ENCODE results near the gene SLC44A4. TPM values are rescaled to one million over a fixed set of nuclear protein-coding genes. Genes with fewer than 3 reads are reported as not detected.

The SLC44A4 gene
- total and polyA plus RNA-seq, 4 donors = 0.13 to 2.4 (median 0.17) TPM; not detected in 1

DNA sequence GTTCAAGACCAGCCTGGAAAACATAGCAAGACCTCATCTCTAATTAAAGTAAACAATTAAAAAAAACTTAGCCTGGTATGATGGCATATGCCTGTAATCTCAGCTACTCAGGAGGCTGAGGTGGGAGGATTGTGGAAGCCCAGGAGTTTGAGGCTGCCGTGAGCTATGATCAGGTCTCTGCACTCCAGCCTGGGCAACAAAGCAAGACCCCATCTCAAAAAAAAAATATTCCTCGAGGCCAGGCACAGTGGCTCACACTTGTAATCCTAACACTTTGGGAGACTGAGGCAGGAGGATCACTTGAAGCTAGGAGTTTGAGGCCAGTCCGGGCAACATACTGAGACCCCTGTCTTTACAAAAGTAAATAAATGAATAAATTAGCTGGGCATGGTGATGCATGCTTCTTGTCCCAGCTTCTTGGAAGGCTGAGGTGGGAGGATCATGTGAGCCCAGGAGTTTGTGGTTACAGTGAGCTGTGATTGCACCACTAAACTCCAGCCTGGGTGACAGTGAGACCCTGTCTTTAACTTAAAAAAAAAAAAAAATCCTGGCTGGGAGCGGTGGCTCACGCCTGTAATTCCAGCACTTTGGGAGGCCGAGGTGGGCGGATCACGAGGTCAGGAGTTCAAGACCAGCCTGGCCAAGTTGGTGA lies 39.4 kb upstream of the SLC44A4 start:
- Histone ChIP-seq H3K27me3 (ENCODE audit: control insufficient read depth in 4 of 4, insufficient read depth in 4 of 4, low read length in 3 of 4) (no peaks in the 10 kb centered on the region), H3K9ac (ENCODE audit: low read depth in 1 of 2, low read length in 2 of 2) (no peak overlapping the region), H3K36me3 (ENCODE audit: control insufficient read depth in 4 of 4, insufficient read depth in 3 of 4, low read depth in 1 of 4, low read length in 3 of 4) (no peaks in the 10 kb centered on the region), H3K4me3 (ENCODE audit: low read depth in 1 of 3, low read length in 3 of 3) (no peak overlapping the region), H3K4me1 (ENCODE audit: control insufficient read depth in 4 of 4, insufficient read depth in 4 of 4, low read length in 3 of 4) (peaks cover 0 to 2% (median 0%) of the 10 kb centered on the region in 4 donors), H3K9me3 (ENCODE audit: control insufficient read depth in 4 of 4, low read length in 3 of 4) (no peaks in the 10 kb centered on the region), H3K27ac (ENCODE audit: low read depth in 1 of 2, low read length in 2 of 2) (no peak overlapping the region)
- TF ChIP-seq HNF4G (IDR thresholded peaks at IDR 0.05) (no peak), NR2F2 (IDR thresholded peaks at IDR 0.05) (no peak), RXRA (IDR thresholded peaks at IDR 0.05) (no peak), FOXA2 (IDR thresholded peaks at IDR 0.05) (no peak), FOXA1 (IDR thresholded peaks at IDR 0.05) (no peak), HNF4A (conservative IDR thresholded peaks at IDR 0.05) (no peak), EGR1 (IDR thresholded peaks at IDR 0.05; ENCODE audit: low read depth in 2 of 2) (no peak), RAD21 (IDR thresholded peaks at IDR 0.05) (no peak), YY1 (IDR thresholded peaks at IDR 0.05) (no peak), SP1 (IDR thresholded peaks at IDR 0.05) (no peak), TAF1 (conservative IDR thresholded peaks at IDR 0.05) (no peak), GABPA (IDR thresholded peaks at IDR 0.05 in 1 of 2, conservative IDR thresholded peaks at IDR 0.05 in 1 of 2) (no peak), JUND (IDR thresholded peaks at IDR 0.05) (no peak)
- TF ChIP-seq, protein P1, sequence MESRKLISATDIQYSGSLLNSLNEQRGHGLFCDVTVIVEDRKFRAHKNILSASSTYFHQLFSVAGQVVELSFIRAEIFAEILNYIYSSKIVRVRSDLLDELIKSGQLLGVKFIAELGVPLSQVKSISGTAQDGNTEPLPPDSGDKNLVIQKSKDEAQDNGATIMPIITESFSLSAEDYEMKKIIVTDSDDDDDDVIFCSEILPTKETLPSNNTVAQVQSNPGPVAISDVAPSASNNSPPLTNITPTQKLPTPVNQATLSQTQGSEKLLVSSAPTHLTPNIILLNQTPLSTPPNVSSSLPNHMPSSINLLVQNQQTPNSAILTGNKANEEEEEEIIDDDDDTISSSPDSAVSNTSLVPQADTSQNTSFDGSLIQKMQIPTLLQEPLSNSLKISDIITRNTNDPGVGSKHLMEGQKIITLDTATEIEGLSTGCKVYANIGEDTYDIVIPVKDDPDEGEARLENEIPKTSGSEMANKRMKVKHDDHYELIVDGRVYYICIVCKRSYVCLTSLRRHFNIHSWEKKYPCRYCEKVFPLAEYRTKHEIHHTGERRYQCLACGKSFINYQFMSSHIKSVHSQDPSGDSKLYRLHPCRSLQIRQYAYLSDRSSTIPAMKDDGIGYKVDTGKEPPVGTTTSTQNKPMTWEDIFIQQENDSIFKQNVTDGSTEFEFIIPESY (IDR thresholded peaks at IDR 0.05) = no peak
- TF ChIP-seq, protein P2, sequence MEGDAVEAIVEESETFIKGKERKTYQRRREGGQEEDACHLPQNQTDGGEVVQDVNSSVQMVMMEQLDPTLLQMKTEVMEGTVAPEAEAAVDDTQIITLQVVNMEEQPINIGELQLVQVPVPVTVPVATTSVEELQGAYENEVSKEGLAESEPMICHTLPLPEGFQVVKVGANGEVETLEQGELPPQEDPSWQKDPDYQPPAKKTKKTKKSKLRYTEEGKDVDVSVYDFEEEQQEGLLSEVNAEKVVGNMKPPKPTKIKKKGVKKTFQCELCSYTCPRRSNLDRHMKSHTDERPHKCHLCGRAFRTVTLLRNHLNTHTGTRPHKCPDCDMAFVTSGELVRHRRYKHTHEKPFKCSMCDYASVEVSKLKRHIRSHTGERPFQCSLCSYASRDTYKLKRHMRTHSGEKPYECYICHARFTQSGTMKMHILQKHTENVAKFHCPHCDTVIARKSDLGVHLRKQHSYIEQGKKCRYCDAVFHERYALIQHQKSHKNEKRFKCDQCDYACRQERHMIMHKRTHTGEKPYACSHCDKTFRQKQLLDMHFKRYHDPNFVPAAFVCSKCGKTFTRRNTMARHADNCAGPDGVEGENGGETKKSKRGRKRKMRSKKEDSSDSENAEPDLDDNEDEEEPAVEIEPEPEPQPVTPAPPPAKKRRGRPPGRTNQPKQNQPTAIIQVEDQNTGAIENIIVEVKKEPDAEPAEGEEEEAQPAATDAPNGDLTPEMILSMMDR (IDR thresholded peaks at IDR 0.05; ENCODE audit: low read depth, low read length, missing input control) = no peak
- TF ChIP-seq, protein P3, sequence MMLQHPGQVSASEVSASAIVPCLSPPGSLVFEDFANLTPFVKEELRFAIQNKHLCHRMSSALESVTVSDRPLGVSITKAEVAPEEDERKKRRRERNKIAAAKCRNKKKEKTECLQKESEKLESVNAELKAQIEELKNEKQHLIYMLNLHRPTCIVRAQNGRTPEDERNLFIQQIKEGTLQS (IDR thresholded peaks at IDR 0.05) = no peak
- TF ChIP-seq, protein P4, sequence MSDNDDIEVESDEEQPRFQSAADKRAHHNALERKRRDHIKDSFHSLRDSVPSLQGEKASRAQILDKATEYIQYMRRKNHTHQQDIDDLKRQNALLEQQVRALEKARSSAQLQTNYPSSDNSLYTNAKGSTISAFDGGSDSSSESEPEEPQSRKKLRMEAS (IDR thresholded peaks at IDR 0.05) = no peak
- TF ChIP-seq, protein P5, sequence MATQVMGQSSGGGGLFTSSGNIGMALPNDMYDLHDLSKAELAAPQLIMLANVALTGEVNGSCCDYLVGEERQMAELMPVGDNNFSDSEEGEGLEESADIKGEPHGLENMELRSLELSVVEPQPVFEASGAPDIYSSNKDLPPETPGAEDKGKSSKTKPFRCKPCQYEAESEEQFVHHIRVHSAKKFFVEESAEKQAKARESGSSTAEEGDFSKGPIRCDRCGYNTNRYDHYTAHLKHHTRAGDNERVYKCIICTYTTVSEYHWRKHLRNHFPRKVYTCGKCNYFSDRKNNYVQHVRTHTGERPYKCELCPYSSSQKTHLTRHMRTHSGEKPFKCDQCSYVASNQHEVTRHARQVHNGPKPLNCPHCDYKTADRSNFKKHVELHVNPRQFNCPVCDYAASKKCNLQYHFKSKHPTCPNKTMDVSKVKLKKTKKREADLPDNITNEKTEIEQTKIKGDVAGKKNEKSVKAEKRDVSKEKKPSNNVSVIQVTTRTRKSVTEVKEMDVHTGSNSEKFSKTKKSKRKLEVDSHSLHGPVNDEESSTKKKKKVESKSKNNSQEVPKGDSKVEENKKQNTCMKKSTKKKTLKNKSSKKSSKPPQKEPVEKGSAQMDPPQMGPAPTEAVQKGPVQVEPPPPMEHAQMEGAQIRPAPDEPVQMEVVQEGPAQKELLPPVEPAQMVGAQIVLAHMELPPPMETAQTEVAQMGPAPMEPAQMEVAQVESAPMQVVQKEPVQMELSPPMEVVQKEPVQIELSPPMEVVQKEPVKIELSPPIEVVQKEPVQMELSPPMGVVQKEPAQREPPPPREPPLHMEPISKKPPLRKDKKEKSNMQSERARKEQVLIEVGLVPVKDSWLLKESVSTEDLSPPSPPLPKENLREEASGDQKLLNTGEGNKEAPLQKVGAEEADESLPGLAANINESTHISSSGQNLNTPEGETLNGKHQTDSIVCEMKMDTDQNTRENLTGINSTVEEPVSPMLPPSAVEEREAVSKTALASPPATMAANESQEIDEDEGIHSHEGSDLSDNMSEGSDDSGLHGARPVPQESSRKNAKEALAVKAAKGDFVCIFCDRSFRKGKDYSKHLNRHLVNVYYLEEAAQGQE (IDR thresholded peaks at IDR 0.05) = no peak
- no peak for DNase-seq (ENCODE audit: low spot score)
- WGBS = 91% methylated on average over 8 of the region's 8 CpGs
